ENCODE measurements around the gene NUCKS1. TPM values are rescaled to one million over a fixed set of nuclear protein-coding genes. Genes with fewer than 3 reads are reported as not detected.

NUCKS1 gene
- total and polyA plus RNA-seq, 5 donors = 89.9 to 277 (median 250) TPM

DNA sequence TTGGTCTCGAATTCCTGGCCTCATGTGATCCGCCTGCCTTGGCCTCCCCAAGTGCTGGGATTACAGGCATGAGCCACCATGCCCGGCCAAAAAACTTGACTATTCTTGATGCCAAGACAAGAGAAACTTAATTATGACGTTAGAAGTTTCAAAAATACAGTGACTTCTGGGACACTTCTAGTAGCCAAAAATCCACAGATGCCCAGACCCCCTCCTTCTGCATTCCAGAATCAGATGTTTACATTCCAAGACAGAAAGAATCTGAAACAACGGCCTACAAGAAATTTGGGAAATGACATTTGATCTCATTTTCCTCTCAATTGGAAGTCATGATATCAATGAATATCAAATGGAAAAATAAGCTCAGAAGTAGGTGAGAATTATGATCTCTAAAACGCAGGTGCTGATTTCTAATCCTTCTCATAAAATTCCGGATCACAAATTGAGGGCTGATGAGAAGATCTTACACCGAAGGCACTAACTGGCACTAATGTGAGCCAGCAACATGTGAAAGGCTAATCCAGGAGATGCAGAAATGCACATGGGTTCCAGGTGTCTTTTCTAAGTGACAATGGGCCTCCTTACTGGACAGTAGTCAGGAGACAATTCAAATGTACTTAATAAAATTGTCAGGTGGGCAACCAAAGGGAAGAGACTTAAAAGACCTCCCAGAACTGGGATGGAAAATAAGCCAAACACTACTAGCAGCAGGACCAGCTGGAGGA is 19.8 kb upstream of the NUCKS1 start:
- Histone ChIP-seq H3K27me3 (ENCODE audit: control insufficient read depth, insufficient read depth) (no peaks in the 10 kb centered on the region), H3K27ac (ENCODE audit: low read length) (no peak overlapping the region), H3K9me3 (ENCODE audit: control insufficient read depth, low read length) (no peaks in the 10 kb centered on the region), H3K4me1 (ENCODE audit: control insufficient read depth, insufficient read depth, low read length) (peaks cover 3% of the 10 kb centered on the region), H3K4me3 (ENCODE audit: low read length) (no peak overlapping the region)
- WGBS = 76% methylated on average over 8 of the region's 8 CpGs
- no peak for DNase-seq
- intact Hi-C loops (cut with DNase I) = no loop called here
- no peak for ATAC-seq

DNA sequence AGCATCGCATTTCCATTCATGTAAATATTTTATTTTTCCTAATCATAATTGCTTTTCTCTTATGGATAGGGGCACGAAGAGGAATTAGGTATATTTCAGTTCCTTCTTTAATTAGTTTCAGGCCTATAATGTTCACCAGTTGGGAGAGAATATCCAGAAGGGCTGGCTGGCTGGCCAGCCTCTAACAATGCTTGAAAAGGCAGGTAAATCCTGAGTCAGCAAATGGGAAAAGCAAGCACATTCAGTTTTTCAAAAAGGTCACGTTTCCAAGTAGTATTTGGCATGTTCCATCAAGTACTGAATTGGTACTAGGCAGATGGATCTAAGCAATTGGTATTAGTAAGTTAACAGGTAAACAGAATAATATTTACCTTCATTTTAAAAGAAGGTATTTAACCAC is 17.3 kb upstream of the NUCKS1 start:
- no peak overlapping the region for H3K4me3 ChIP-seq (ENCODE audit: low read length)
- ATAC-seq = no peak
- no peak for DNase-seq
- no peaks in the 10 kb centered on the region for H3K27me3 ChIP-seq (ENCODE audit: control insufficient read depth, insufficient read depth)
- no peak overlapping the region for H3K27ac ChIP-seq (ENCODE audit: low read length)
- no peaks in the 10 kb centered on the region for H3K4me1 ChIP-seq (ENCODE audit: control insufficient read depth, insufficient read depth, low read length)
- no peaks in the 10 kb centered on the region for H3K9me3 ChIP-seq (ENCODE audit: control insufficient read depth, low read length)
- intact Hi-C loops (cut with DNase I) = no loop called here
- WGBS = 85% methylated on average over 3 of the region's 3 CpGs

DNA sequence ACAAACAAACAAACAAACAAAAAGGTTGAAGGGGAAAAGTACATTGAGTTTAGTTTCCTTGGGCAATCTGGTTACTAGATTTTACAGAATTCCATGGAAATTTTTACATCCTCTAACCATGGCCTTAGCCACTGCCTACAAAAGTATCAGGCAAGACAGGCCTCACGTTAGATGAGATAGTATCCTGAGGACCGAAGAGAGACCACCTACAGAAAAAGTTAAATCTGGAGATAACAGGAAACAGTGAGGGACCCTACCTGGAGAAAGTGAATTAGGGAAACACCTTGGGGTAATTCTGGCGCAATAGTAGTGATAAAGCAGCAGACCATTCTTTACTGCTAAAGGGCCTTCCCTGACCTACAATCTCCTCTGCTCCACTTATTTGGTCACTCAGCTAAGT is 16.6 kb upstream of the NUCKS1 start:
- DNase-seq = no peak
- no peaks in the 10 kb centered on the region for H3K27me3 ChIP-seq (ENCODE audit: control insufficient read depth, insufficient read depth)
- H3K4me3 ChIP-seq (ENCODE audit: low read length) = no peak overlapping the region
- H3K4me1 ChIP-seq (ENCODE audit: control insufficient read depth, insufficient read depth, low read length) = no peaks in the 10 kb centered on the region
- 90% methylated on average over 3 of the region's 3 CpGs for WGBS
- intact Hi-C loops (cut with DNase I) = no loop called here
- no peak for ATAC-seq
- H3K9me3 ChIP-seq (ENCODE audit: control insufficient read depth, low read length) = no peaks in the 10 kb centered on the region
- H3K27ac ChIP-seq (ENCODE audit: low read length) = no peak overlapping the region

DNA sequence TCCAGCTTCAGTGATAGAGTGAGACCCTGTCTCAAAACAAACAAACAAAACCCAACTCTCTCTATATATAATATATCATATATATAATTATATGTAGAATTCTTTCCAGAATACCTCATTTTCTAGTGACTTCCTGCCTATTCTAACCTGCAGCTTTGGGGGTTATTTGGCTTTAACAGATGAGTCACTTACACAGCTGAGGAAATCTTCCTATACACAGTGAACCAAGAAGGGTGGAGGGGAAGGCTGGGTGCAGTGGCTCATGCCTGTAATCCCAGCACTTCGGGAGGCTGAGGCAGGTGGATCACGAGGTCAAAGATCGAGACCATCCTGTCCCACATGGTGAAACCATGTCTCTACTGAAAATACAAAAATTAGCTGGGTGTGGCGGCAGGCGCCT is 16.1 kb upstream of the NUCKS1 start:
- DNase-seq (no peak), ATAC-seq (no peak)
- Histone ChIP-seq H3K4me1 (ENCODE audit: control insufficient read depth, insufficient read depth, low read length) (no peaks in the 10 kb centered on the region), H3K27ac (ENCODE audit: low read length) (no peak overlapping the region), H3K9me3 (ENCODE audit: control insufficient read depth, low read length) (no peaks in the 10 kb centered on the region), H3K27me3 (ENCODE audit: control insufficient read depth, insufficient read depth) (no peaks in the 10 kb centered on the region), H3K4me3 (ENCODE audit: low read length) (no peak overlapping the region)
- intact Hi-C loops (cut with DNase I) = no loop called here
- 69% methylated on average over 5 of the region's 5 CpGs for WGBS

DNA sequence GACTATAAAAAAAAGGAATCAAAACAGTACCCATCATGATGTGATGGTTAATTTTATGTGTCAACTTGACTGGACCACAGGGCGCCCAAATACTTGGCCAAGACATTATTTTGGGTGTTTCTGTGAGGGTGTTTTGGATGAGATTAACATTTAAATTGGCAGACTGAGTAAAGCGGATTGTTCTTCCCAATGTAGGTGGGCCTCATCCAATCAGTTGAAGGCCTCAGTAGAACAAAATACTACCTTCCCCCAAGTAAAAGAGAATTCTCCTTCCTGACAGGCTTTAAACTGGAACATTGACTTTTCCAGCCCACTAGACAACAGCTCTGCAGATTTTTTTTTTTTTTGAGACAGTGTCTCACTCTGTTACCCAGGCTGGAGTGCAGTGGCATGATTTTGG is 14.6 kb upstream of the NUCKS1 start:
- Histone ChIP-seq H3K27ac (ENCODE audit: low read length) (no peak overlapping the region), H3K9me3 (ENCODE audit: control insufficient read depth, low read length) (no peaks in the 10 kb centered on the region), H3K4me1 (ENCODE audit: control insufficient read depth, insufficient read depth, low read length) (no peaks in the 10 kb centered on the region), H3K4me3 (ENCODE audit: low read length) (no peak overlapping the region), H3K27me3 (ENCODE audit: control insufficient read depth, insufficient read depth) (no peaks in the 10 kb centered on the region)
- no peak for ATAC-seq
- intact Hi-C loops (cut with DNase I) = no loop called here
- no peak for DNase-seq
- WGBS = 95% methylated on average over 2 of the region's 2 CpGs

DNA sequence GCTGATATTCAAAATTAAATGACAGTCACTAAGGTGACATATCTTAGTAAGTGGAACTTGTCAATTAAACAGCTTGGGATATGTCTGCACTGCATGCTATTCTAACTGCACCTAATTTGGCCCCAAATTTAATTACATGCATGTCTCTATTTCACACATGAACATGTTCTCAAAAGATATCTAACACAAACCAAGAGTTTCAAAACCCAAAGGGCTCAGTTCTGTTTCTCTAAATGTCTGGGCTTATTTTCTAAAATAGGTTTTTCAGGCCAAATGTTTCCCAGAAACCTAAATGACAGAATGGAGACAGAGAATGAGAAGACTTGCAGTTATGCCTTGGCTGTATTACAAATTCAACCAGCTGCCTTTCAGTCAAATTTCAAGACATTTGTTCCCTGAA is 14.0 kb upstream of the NUCKS1 start:
- no peak for DNase-seq
- Histone ChIP-seq H3K4me1 (ENCODE audit: control insufficient read depth, insufficient read depth, low read length) (no peaks in the 10 kb centered on the region), H3K27ac (ENCODE audit: low read length) (no peak overlapping the region), H3K4me3 (ENCODE audit: low read length) (no peak overlapping the region), H3K9me3 (ENCODE audit: control insufficient read depth, low read length) (no peaks in the 10 kb centered on the region), H3K27me3 (ENCODE audit: control insufficient read depth, insufficient read depth) (no peaks in the 10 kb centered on the region)
- intact Hi-C loops (cut with DNase I) = no loop called here
- no peak for ATAC-seq

DNA sequence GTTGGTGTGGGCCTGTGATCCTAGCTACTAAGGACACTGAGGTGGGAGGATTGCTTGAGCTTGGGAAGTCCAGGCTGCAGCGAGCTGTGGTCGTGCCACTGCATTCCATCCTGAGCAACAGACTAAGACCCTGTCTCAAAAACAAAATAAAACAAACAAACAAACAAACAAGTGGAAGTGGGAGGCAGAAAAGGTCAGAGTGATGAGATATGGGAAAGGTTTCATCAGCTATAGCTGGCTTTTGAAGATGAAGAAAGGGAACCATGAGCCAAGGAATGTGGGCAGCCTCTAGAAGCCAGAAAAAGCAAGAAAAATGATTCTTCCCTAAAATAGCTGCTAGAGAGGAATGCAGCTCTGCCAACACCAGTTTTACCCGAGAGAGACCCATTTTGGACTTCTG is 10.6 kb upstream of the NUCKS1 start:
- no peak for ATAC-seq
- intact Hi-C loops (cut with DNase I) = no loop called here

DNA sequence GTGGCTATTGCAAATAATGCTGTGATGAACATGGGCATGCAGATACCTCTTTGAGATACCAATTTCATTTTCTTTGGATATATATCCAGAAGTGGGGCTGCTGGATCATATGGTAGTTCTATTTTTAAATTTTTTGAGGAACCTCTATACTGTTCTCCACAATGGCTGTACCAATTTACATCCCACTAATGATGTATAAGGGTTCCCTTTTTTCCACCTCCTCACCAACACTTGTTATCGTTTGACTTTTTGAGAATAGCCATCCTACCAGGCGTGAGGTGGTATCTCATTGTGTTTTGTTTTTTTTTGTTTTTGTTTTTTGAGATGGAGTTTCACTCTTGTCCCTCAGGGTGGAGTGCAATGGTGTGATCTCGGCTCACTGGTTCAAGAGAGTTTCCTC is 6.6 kb upstream of the NUCKS1 start:
- Histone ChIP-seq H3K4me1 (ENCODE audit: control insufficient read depth, insufficient read depth, low read length) (no peaks in the 10 kb centered on the region), H3K4me3 (ENCODE audit: low read length) (no peak overlapping the region), H3K27ac (ENCODE audit: low read length) (no peak overlapping the region), H3K27me3 (ENCODE audit: control insufficient read depth, insufficient read depth) (no peaks in the 10 kb centered on the region), H3K9me3 (ENCODE audit: control insufficient read depth, low read length) (no peaks in the 10 kb centered on the region)
- WGBS = 94% methylated on average over 3 of the region's 3 CpGs
- intact Hi-C loops (cut with DNase I) = no loop called here
- DNase-seq (no peak), ATAC-seq (no peak)

More for the DNA sequence above, 10.6 kb upstream of the NUCKS1 start:
- Histone ChIP-seq H3K27me3 (ENCODE audit: control insufficient read depth, insufficient read depth) (no peaks in the 10 kb centered on the region), H3K4me1 (ENCODE audit: control insufficient read depth, insufficient read depth, low read length) (no peaks in the 10 kb centered on the region), H3K27ac (ENCODE audit: low read length) (no peak overlapping the region), H3K9me3 (ENCODE audit: control insufficient read depth, low read length) (no peaks in the 10 kb centered on the region), H3K4me3 (ENCODE audit: low read length) (no peak overlapping the region)
- no peak for DNase-seq
- 86% methylated on average over 3 of the region's 3 CpGs for WGBS

DNA sequence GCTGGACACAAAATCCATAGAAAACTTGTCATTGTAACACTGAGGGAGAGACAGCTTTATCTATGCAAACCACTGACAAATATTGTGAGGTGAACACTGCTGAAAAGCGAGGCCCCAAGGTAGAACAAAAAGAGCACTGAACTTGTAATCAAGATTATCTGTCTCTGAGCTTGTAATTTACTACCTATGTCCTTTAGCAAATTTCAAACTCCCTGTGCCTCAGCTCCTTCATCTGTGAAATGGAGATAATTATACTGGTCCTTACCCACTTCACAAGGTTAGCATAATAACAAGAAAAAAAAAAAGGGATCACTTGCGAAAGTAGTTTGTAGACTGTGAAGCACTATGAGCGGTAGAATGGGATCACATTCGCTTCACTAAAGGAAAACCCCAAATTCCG is 4.9 kb upstream of the NUCKS1 start:
- no peaks in the 10 kb centered on the region for H3K9me3 ChIP-seq (ENCODE audit: control insufficient read depth, low read length)
- DNase-seq (no peak), ATAC-seq (no peak)
- H3K27me3 ChIP-seq (ENCODE audit: control insufficient read depth, insufficient read depth) = no peaks in the 10 kb centered on the region
- no peak overlapping the region for H3K4me3 ChIP-seq (ENCODE audit: low read length)
- no peak overlapping the region for H3K27ac ChIP-seq (ENCODE audit: low read length)
- intact Hi-C loops (cut with DNase I) = no loop called here
- WGBS = 79% methylated on average over 5 of the region's 5 CpGs
- no peaks in the 10 kb centered on the region for H3K4me1 ChIP-seq (ENCODE audit: control insufficient read depth, insufficient read depth, low read length)

DNA sequence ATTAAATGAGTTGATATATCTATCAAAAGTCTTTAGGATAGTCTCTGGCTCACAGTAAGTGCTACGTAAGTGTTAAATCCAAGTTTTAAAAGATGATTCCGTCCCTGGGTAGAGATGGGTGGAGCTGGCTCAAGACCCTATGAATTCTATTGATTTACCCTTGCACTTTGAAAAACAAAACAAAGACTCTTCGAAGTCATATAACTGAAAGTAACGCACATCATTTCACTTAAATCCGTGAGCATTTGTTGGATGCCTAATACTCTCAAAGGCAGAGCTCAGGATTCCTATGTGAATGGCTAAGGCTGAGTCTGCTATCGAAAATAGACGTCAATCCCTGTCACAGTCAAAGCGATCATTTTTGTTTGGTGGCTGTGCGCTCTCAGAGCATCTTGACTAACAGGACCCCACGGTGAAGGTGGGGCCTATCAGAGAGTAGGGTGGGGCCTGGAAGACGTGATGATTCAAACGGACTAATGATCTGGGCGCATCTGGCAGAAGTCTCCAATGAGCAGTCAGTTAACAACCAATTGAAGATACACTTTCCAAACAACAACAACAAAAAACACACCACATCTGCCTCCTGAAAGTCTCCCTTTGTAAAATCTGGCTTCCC is 1.2 kb upstream of the NUCKS1 start:
- no peaks in the 10 kb centered on the region for H3K27me3 ChIP-seq (ENCODE audit: control insufficient read depth, insufficient read depth)
- no peaks in the 10 kb centered on the region for H3K4me1 ChIP-seq (ENCODE audit: control insufficient read depth, insufficient read depth, low read length)
- intact Hi-C loops (cut with DNase I) = no loop called here
- 78% methylated on average over 13 of the region's 13 CpGs for WGBS
- no peak overlapping the region for H3K4me3 ChIP-seq (ENCODE audit: low read length)
- ATAC-seq (no peak), DNase-seq (peak in 1 of 3 donors; percentile 43)
- no peak overlapping the region for H3K27ac ChIP-seq (ENCODE audit: low read length)
- no peaks in the 10 kb centered on the region for H3K9me3 ChIP-seq (ENCODE audit: control insufficient read depth, low read length)

DNA sequence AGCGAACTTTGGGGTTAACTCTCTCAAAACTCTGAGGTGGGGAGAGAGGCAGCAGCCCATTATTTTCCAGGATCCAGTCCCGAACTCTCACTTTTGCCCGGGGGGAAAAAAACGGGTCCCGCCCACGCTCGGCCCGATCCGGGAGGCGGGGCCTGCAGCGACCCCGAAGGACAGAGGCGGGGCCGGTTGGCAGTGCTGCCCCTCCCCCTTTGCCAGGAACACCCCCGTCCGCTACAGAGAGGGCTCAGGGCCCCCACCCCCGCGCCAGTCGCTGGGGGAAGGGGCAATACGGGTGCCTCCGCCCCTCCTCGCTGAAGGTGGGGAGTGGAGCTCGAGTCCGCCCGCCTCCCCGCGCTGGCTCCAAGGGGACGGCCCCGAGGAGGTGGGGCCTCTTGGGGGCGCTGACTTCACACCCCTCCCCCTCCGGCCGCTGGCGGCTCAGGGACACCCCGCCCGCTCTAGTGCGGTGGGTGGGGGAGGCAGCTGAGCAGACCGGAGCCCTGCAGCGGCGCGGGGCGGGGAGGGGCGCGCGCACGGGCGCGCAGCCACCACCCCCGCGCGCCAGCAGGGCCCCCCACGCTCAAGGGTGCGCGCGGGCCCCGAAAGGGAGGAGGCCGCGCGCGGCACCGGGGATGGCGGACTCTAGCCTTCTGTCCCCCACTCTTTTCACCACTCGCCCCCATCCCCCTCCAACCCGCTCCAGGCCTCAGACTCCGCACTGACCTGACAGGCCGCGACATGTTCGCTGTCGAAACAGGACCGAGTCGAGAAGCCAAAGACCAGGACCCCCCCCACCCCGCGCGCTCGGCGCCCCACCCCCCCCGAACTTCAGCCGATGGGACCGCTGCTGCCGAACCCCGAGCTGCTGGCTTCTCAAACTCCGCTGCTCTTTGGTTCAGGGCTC is 496 bp downstream of the NUCKS1 start:
- WGBS = under 1% methylated on average over 80 of the region's 81 CpGs
- ATAC-seq (peak; percentile 93 to 94), DNase-seq (peak; percentile 96 to 98 (median 98))

More for the DNA sequence above, 496 bp downstream of the NUCKS1 start:
- intact Hi-C loops (cut with DNase I) = no loop called here
- Histone ChIP-seq H3K27me3 (ENCODE audit: control insufficient read depth, insufficient read depth) (no peaks in the 10 kb centered on the region), H3K9me3 (ENCODE audit: control insufficient read depth, low read length) (no peaks in the 10 kb centered on the region), H3K27ac (ENCODE audit: low read length) (peak overlapping the region; percentile 95), H3K4me1 (ENCODE audit: control insufficient read depth, insufficient read depth, low read length) (no peaks in the 10 kb centered on the region), H3K4me3 (ENCODE audit: low read length) (peak overlapping the region; percentile 90)
